ENCODE measurements around the gene CCDC78. TPM values are rescaled to one million over a fixed set of nuclear protein-coding genes. Genes with fewer than 3 reads are reported as not detected.

Gene CCDC78
- total and polyA plus RNA-seq, 4 donors: 0.39 to 1.7 (median 0.97) TPM; not detected in 1

GRCh38 chr16:734981-735881 lies 9.0 kb upstream of the CCDC78 start:
- ATAC-seq (ENCODE audit: low FRiP score): no peak
- no peaks in the 10 kb centered on the region for H3K4me1 ChIP-seq (ENCODE audit: control insufficient read depth in 1 of 2, insufficient read depth in 2 of 2, low read length in 2 of 2)
- WGBS, 2 donors: 93% methylated on average over 25 of the region's 25 CpGs
- no peaks in the 10 kb centered on the region for H3K9me3 ChIP-seq (ENCODE audit: control insufficient read depth, low read length)
- no peak overlapping the region for H3K27ac ChIP-seq (ENCODE audit: low read depth in 1 of 2, low read length in 2 of 2)
- no peaks in the 10 kb centered on the region for H3K27me3 ChIP-seq (ENCODE audit: control insufficient read depth in 1 of 2, insufficient read depth in 2 of 2, low read length in 1 of 2)
- intact Hi-C loops (cut with DNase I): no loop called here
- H3K36me3 ChIP-seq (ENCODE audit: control insufficient read depth in 1 of 2, insufficient read depth in 2 of 2, low read length in 1 of 2): peaks cover 0 to 2% of the 10 kb centered on the region in 2 donors
- H3K4me3 ChIP-seq (ENCODE audit: low read length in 2 of 2): no peak overlapping the region
- no peak for DNase-seq

- no peak overlapping the region for H3K27ac ChIP-seq (ENCODE audit: low read depth in 1 of 2, low read length in 2 of 2)
- H3K4me3 ChIP-seq (ENCODE audit: low read length in 2 of 2): no peak overlapping the region
- WGBS, 2 donors: 92 to 94% methylated on average over 49 of the region's 49 CpGs
- no peaks in the 10 kb centered on the region for H3K27me3 ChIP-seq (ENCODE audit: control insufficient read depth in 1 of 2, insufficient read depth in 2 of 2, low read length in 1 of 2)
- ATAC-seq (ENCODE audit: low FRiP score): no peak
- intact Hi-C loops (cut with DNase I): no loop called here
- H3K9me3 ChIP-seq (ENCODE audit: control insufficient read depth, low read length): no peaks in the 10 kb centered on the region
- DNase-seq: no peak
- no peaks in the 10 kb centered on the region for H3K4me1 ChIP-seq (ENCODE audit: control insufficient read depth in 1 of 2, insufficient read depth in 2 of 2, low read length in 2 of 2)
- H3K36me3 ChIP-seq (ENCODE audit: control insufficient read depth in 1 of 2, insufficient read depth in 2 of 2, low read length in 1 of 2): peaks cover 0 to 2% of the 10 kb centered on the region in 2 donors
These were observed 8.2 kb upstream of the CCDC78 start for GRCh38 chr16:734208-734980.

- ATAC-seq (ENCODE audit: low FRiP score): no peak
- intact Hi-C loops (cut with DNase I): no loop called here
- WGBS, 2 donors: 81 to 86% methylated on average over 34 of the region's 34 CpGs
- Histone ChIP-seq H3K36me3 (ENCODE audit: control insufficient read depth in 1 of 2, insufficient read depth in 2 of 2, low read length in 1 of 2) (peaks cover 0 to 2% of the 10 kb centered on the region in 2 donors), H3K9me3 (ENCODE audit: control insufficient read depth, low read length) (no peaks in the 10 kb centered on the region), H3K4me1 (ENCODE audit: control insufficient read depth in 1 of 2, insufficient read depth in 2 of 2, low read length in 2 of 2) (no peaks in the 10 kb centered on the region), H3K4me3 (ENCODE audit: low read length in 2 of 2) (no peak overlapping the region), H3K27ac (ENCODE audit: low read depth in 1 of 2, low read length in 2 of 2) (no peak overlapping the region), H3K27me3 (ENCODE audit: control insufficient read depth in 1 of 2, insufficient read depth in 2 of 2, low read length in 1 of 2) (no peaks in the 10 kb centered on the region)
- DNase-seq: no peak
These were observed 7.4 kb upstream of the CCDC78 start for GRCh38 chr16:733382-734207.

GRCh38 chr16:732936-733335 lies 6.7 kb upstream of the CCDC78 start:
- ATAC-seq (ENCODE audit: low FRiP score) (no peak), DNase-seq (no peak)
- intact Hi-C loops (cut with DNase I): no loop called here
- no peaks in the 10 kb centered on the region for H3K9me3 ChIP-seq (ENCODE audit: control insufficient read depth, low read length)
- peaks cover 0 to 2% of the 10 kb centered on the region in 2 donors for H3K36me3 ChIP-seq (ENCODE audit: control insufficient read depth in 1 of 2, insufficient read depth in 2 of 2, low read length in 1 of 2)
- H3K4me1 ChIP-seq (ENCODE audit: control insufficient read depth in 1 of 2, insufficient read depth in 2 of 2, low read length in 2 of 2): no peaks in the 10 kb centered on the region
- H3K27ac ChIP-seq (ENCODE audit: low read depth in 1 of 2, low read length in 2 of 2): no peak overlapping the region
- H3K27me3 ChIP-seq (ENCODE audit: control insufficient read depth in 1 of 2, insufficient read depth in 2 of 2, low read length in 1 of 2): no peaks in the 10 kb centered on the region
- WGBS, 2 donors: 87 to 91% methylated on average over 13 of the region's 13 CpGs
- H3K4me3 ChIP-seq (ENCODE audit: low read length in 2 of 2): no peak overlapping the region

GRCh38 chr16:732332-732731 lies 6.1 kb upstream of the CCDC78 start:
- H3K4me1 ChIP-seq (ENCODE audit: control insufficient read depth in 1 of 2, insufficient read depth in 2 of 2, low read length in 2 of 2): no peaks in the 10 kb centered on the region
- ATAC-seq (ENCODE audit: low FRiP score): no peak
- intact Hi-C loops (cut with DNase I): no loop called here

GRCh38 chr16:730666-731509 lies 4.6 kb upstream of the CCDC78 start:
- H3K9me3 ChIP-seq (ENCODE audit: control insufficient read depth, low read length): no peaks in the 10 kb centered on the region
- ATAC-seq (ENCODE audit: low FRiP score): no peak
- H3K4me1 ChIP-seq (ENCODE audit: control insufficient read depth in 1 of 2, insufficient read depth in 2 of 2, low read length in 2 of 2): no peaks in the 10 kb centered on the region
- intact Hi-C loops (cut with DNase I): no loop called here
- WGBS, 2 donors: 86 to 93% methylated on average over 22 of the region's 22 CpGs
- no peak for DNase-seq
- H3K36me3 ChIP-seq (ENCODE audit: control insufficient read depth in 1 of 2, insufficient read depth in 2 of 2, low read length in 1 of 2): peaks cover 0 to 2% of the 10 kb centered on the region in 2 donors
- H3K4me3 ChIP-seq (ENCODE audit: low read length in 2 of 2): no peak overlapping the region
- H3K27me3 ChIP-seq (ENCODE audit: control insufficient read depth in 1 of 2, insufficient read depth in 2 of 2, low read length in 1 of 2): no peaks in the 10 kb centered on the region
- H3K27ac ChIP-seq (ENCODE audit: low read depth in 1 of 2, low read length in 2 of 2): no peak overlapping the region

More at GRCh38 chr16:732332-732731, 6.1 kb upstream of the CCDC78 start:
- Histone ChIP-seq H3K9me3 (ENCODE audit: control insufficient read depth, low read length) (no peaks in the 10 kb centered on the region), H3K27ac (ENCODE audit: low read depth in 1 of 2, low read length in 2 of 2) (no peak overlapping the region), H3K4me3 (ENCODE audit: low read length in 2 of 2) (no peak overlapping the region), H3K27me3 (ENCODE audit: control insufficient read depth in 1 of 2, insufficient read depth in 2 of 2, low read length in 1 of 2) (no peaks in the 10 kb centered on the region), H3K36me3 (ENCODE audit: control insufficient read depth in 1 of 2, insufficient read depth in 2 of 2, low read length in 1 of 2) (peaks cover 0 to 2% of the 10 kb centered on the region in 2 donors)
- no peak for DNase-seq
- WGBS, 2 donors: 94 to 95% methylated on average over 12 of the region's 12 CpGs

GRCh38 chr16:729768-730665 lies 3.8 kb upstream of the CCDC78 start:
- DNase-seq (no peak), ATAC-seq (ENCODE audit: low FRiP score) (no peak)
- Histone ChIP-seq H3K4me3 (ENCODE audit: low read length in 2 of 2) (no peak overlapping the region), H3K9me3 (ENCODE audit: control insufficient read depth, low read length) (no peaks in the 10 kb centered on the region), H3K36me3 (ENCODE audit: control insufficient read depth in 1 of 2, insufficient read depth in 2 of 2, low read length in 1 of 2) (peaks cover 0 to 2% of the 10 kb centered on the region in 2 donors), H3K4me1 (ENCODE audit: control insufficient read depth in 1 of 2, insufficient read depth in 2 of 2, low read length in 2 of 2) (no peaks in the 10 kb centered on the region), H3K27ac (ENCODE audit: low read depth in 1 of 2, low read length in 2 of 2) (no peak overlapping the region), H3K27me3 (ENCODE audit: control insufficient read depth in 1 of 2, insufficient read depth in 2 of 2, low read length in 1 of 2) (no peaks in the 10 kb centered on the region)
- WGBS, 2 donors: 89% methylated on average over 37 of the region's 37 CpGs
- intact Hi-C loops (cut with DNase I): no loop called here

All from aorta (tissue), 5 donors.